CD4-positive, alpha-beta T cell treated with Interleukin-6 at 100 ng/mL for 8 hours (primary cell): ENCODE measurements around the gene UBE2Z.
A peak's percentile ranks its signal among the peaks of the same experiment; 100 is the strongest.
"Not testable (repeated sequence)": the region's sequence is repeated elsewhere in the genome, so short reads cannot be mapped to it uniquely, and the experiment has no call there.

Experiments used
- DNase-seq: peaks from one replicate; pipeline ENCODE4 v3.0.0-alpha.2; 2020; ENCODE audit warnings: mixed read lengths, low spot score

The UBE2Z gene

GRCh38 chr17:48908047-48908843 lies at the start of gene UBE2Z:
TSS of gene UBE2Z (plus strand) at chr17:48908407. CDS start at chr17:48908504, 97 bp downstream.
- DNase-seq: peak; percentile 95

DNA sequence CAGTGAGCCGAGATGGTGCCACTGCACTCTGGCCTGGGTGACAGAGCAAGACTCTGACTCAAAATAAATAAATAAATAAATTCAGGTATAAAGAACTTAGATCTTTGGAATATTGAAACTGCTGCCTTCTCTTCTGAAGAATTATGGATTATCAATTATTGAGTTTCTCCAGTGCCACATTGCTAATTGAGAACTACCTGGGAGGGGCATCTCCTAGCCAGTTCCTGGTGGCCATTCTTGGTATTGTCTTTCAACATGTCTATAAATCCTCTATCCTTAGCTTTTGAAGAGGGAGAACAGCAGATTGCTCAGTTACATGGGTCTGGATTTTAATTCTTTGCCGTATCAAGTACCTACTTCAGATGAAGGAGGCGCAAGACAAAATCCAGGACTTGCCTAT lies 48.2 kb upstream of the UBE2Z start:
- DNase-seq: no peak

- no peak for DNase-seq
Measured at GRCh38 chr17:48860456-48860855, 47.8 kb upstream of the UBE2Z start.

- no peak for DNase-seq
Measured at GRCh38 chr17:48868916-48869500, 39.2 kb upstream of the UBE2Z start.

- DNase-seq: no peak
Measured at GRCh38 chr17:48869821-48870318, 38.3 kb upstream of the UBE2Z start.

DNA sequence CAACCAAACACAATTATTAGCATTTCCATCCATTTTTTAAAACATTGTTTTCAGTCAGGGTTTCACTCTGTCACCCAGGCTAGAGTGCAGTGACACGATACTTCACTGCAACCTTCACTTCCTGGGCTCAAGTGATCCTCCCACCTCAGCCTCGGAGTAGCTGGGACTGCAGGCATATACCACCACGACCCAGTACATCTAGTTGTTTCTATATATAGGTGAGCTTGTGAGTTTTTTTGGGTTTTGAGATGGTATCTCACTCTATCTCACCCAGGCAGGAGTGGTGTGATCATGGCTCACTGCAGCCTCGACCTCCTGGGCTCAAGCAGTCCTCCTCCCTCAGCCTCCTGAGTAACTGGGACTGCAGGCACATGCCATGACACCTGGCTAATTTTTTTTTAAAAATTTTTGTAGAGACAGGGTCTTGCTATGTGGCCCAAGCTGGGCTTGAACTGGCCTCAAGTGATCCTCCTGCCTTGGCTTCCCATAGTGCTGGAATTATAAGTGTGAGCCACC lies 37.1 kb upstream of the UBE2Z start:
- no peak for DNase-seq

DNA sequence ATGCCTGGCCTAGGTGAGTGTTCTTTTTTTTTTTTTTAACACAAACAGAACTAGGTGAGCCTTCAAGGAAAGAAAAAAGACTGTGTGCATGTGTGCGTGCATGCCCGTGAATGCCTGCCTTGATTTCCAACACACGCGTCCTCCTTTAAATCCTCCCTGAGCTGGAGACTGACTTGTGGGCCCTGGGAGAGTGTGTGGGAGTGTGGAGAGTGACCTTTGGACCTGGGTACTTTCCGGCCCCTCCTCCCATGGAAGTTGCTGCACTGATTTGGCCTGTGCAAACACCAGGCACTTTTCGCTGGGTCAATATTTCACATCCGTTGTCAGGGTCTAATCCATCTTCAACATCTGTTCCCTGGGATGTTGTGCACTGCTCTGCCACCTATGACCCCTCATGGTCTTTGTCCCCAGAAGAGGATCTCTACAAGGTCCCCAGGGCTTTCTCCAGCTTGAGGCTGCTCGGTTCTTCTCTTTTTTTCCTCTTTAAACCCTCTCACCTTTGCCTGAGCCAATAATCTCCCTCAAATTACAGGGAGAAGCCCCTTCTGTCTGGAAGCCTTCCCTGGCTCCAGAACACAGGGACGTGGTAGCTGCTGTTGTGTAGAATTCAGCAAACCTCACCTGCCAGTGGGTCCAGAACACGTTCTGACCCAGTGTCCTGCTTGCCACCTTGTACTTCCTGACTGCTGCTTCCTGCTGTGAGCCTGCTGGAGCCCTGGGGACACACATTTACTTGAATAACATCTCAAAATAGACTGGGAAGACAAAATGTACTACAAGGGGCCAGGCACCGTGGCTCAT lies 36.5 kb upstream of the UBE2Z start:
- no peak for DNase-seq

- DNase-seq: not testable (repeated sequence)
Measured at GRCh38 chr17:48872409-48872808, 35.8 kb upstream of the UBE2Z start.

DNA sequence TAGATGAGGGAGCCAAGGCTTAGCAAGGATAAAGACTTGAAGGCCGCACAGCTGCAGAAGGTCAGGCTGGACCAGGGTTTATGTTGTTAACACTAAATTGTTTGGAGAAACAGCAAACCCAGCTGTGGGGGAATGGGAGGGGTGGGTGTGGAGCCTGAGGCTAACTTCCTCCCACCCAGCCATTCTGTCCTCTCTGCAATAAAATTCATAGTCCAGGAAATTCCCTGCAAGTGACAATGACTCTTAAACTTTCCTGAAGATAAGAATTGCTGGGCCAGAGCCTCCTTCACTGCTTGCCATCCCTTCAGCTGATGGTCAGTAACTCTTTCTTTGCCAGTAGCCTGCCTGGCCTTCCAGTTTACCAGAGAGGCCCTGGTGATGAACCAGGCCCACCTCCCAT lies 35.0 kb upstream of the UBE2Z start:
- DNase-seq: no peak

DNA sequence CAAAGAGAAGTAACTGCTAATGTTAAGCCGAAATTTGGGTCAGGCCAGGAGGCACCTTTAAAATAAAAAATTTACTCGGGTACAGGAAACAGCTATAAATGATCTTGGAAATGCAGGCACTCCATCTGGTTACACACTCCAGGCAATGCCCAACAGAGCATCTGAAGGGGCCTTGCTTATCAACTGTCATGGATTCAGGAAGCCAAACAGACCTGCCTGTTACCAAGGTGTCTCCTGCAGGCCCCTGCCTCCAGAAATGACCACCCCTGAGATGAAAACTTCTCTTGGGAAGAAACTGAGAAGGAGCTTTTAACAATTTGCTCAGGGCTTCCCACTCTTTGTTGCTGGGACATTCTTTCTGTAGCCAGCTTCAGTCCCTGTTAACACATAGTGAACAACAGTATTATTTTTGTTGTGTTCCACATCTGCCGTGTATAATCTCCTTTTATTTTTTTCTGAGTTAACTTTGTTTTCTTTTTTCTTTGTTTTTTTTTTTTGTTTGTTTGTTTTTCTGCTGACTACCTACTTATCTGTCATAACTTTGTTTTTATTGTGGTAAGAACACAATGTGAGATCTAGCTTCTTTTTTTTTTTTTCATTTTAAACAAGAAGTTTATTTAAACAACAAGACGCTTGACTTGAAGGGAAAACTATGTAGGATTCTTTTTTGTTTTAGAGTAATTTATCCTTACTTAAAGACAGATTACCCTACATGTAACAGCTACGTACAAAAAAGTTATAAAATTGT lies 34.3 kb upstream of the UBE2Z start:
- DNase-seq: no peak

DNA sequence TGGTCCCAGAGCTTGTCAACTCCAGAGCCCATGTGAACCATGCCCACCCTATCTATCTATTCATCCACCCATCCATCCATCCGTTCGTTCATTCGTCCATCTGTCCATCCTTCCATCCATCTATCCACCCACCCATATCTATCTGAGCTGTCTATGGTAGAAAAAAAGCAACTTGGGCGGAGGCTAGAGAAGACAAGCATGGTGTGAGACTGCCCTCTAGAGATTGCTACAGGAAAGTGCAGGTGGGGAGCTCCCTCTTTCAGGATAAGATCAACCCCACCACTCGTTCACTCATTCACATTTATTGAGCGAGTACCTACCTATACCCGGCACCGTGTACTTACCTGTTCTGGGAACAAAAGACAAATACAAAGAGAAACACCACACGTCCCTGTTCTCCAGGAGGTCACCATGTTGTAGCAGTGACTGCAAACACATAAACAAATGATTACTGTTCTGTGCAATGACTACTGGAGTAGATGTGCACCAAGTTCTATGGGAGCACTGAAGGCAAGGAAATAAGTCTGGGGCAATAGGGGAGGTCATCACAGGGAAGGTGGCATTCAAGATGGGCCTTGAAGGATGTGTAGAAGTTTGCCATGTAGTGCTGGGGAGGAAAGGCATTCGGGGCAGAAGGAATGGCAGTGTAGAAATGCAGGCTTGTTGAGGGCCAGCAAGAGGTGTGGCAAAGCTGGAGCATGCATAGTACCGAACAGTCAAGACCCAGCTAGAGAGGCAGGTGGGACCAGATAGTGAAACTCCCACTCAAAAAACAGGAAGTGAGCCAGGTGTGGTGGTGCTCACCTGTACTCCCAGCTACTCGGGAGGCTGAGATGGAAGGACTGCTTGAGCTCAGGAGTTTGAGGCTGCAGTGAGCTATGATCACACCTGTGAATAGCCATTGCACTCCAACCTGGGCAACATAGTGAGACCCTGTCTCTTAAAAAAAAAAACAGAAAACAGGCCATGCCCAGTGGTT lies 29.0 kb upstream of the UBE2Z start:
- DNase-seq: peak; percentile 69

GRCh38 chr17:48882272-48882671 lies 25.9 kb upstream of the UBE2Z start:
- no peak for DNase-seq

- no peak for DNase-seq
Measured at GRCh38 chr17:48883171-48883570, 25.0 kb upstream of the UBE2Z start.

- no peak for DNase-seq
Measured at GRCh38 chr17:48890086-48890485, 18.1 kb upstream of the UBE2Z start.

- no peak for DNase-seq
Measured at GRCh38 chr17:48892940-48893645, 15.1 kb upstream of the UBE2Z start.

DNA sequence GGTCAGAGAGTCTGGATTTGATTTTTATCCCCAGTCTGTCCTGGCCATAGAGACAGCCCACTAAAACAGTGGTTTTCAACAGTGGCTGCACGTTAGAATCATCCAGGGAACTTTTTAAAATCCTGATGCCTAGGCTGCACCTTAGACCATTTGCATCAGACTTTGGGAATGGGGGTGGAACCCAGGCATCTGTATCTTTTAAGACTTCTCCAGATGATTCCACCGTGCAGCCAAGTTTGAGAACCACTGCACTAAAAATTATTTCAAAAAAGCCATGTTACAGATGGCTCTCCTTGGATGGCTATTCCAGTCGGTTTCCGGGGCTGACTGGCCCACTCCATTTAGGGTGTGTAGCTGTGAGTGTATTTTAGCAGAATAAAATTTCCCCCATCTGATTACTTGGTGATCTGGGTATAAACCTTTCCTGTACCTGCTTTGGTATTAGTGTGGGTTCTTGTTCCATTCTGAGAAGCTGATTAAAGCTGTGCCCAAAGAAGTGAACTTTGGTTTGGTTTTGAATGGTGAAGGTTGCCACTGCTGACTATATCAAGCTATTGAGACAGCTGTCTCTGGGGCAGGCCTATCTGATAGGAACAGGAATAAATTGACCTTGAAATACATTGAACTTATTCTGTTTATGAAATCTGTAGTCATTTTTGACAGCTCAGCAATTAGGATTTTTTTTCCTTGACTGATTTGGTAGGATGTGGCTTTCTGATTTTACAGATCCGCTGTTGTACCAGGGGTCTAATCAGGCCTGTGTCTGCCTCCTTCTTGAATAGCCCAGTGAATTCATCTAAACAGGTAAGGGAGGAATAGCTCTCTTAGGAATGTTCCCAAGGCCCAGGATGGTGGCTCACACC lies 14.3 kb upstream of the UBE2Z start:
- no peak for DNase-seq

- DNase-seq: no peak
Measured at GRCh38 chr17:48894886-48895285, 13.3 kb upstream of the UBE2Z start.

- no peak for DNase-seq
Measured at GRCh38 chr17:48901241-48901640, 7.0 kb upstream of the UBE2Z start.

GRCh38 chr17:48903401-48903800 lies 4.8 kb upstream of the UBE2Z start:
- DNase-seq: no peak
